Muscle layer of colon (tissue), 2 donors: Measurements from ENCODE around the gene NKD2.
"Not testable (repeated sequence)": the region's sequence is repeated elsewhere in the genome, so short reads cannot be mapped to it uniquely, and the experiment has no call there.

Source experiments
- H3K27ac ChIP-seq: one replicate; pipeline ENCODE4 v1.7.0; 2013; ENCODE audit warnings: low read depth, mild to moderate bottlenecking, low read length, moderate library complexity
- H3K27me3 ChIP-seq, 2 donors: one replicate each; pipeline ENCODE4 v1.7.0; 2013; ENCODE audit warnings: low read length in 2 of 2, mild to moderate bottlenecking in 2 of 2; ENCODE audit not compliant: insufficient read depth in 2 of 2, control insufficient read depth in 1 of 2
- H3K36me3 ChIP-seq: one replicate; pipeline ENCODE4 v1.7.0; 2013; ENCODE audit warnings: mild to moderate bottlenecking, low read length; ENCODE audit not compliant: insufficient read depth
- H3K4me1 ChIP-seq: one replicate; pipeline ENCODE4 v1.7.0; 2013; ENCODE audit warnings: mild to moderate bottlenecking, low read length; ENCODE audit not compliant: insufficient read depth
- H3K4me3 ChIP-seq, 2 donors: one replicate each; pipeline ENCODE4 v1.7.0; 2013; ENCODE audit warnings: low read length in 2 of 2, low read depth in 1 of 2, mild to moderate bottlenecking in 1 of 2, moderate library complexity in 1 of 2
- H3K9ac ChIP-seq: one replicate; pipeline ENCODE4 v1.7.0; 2013; ENCODE audit warnings: low read length
- H3K9me3 ChIP-seq: one replicate; pipeline ENCODE4 v1.7.0; 2013; ENCODE audit warnings: mild to moderate bottlenecking, low read length
- donor health status: abdominal sarcoma.
- donor health status: Adenocarcinoma of cecum.

Gene NKD2

DNA sequence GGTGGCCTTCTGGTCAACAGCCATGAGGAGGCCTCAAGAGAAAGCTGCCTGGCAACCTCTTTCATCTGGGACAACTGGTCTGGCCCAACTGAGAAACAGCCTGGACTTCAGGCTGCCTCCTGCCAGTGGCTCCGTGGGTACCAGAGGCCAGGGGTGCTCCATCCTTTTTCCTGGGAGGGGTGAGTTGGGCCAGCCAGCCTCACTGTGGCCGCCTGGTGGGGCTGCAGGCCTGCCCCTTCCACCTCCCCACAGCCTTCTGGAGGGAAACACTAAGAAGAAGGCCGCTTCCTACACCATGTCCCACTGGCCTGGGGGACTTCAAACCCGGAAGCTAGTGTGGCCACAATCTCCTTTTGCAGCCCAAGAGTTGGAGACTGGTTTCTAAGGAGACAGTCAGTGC, 13.8 kb upstream of the NKD2 start:
- Histone ChIP-seq H3K36me3 (no peaks in the 10 kb centered on the region), H3K9me3 (no peaks in the 10 kb centered on the region), H3K4me1 (peaks cover 16% of the 10 kb centered on the region), H3K4me3 (no peak overlapping the region), H3K9ac (no peak overlapping the region), H3K27me3 (no peaks in the 10 kb centered on the region), H3K27ac (no peak overlapping the region)

DNA sequence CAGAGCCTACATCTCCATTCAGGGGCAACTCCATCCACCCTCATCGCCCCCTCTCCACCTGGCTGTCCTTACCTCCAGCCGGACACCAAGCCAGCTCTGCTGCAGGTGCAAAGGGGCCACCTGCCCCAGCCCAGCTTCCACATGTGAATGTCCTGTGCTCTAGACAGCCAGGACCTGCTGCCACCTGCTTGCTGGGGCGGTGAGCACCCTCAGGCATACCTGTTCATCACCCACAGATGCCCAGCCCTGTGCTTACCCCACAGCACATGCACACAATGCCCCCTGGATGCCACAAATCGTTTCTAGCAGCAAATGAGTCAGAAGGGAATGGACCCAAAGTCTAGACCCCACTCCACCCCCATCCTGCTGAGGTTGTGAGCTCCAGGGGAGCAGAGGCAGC, 13.3 kb upstream of the NKD2 start:
- H3K4me1 ChIP-seq = peaks cover 16% of the 10 kb centered on the region
- no peak overlapping the region for H3K27ac ChIP-seq
- no peaks in the 10 kb centered on the region for H3K27me3 ChIP-seq
- no peak overlapping the region for H3K4me3 ChIP-seq
- no peaks in the 10 kb centered on the region for H3K9me3 ChIP-seq
- no peaks in the 10 kb centered on the region for H3K36me3 ChIP-seq
- H3K9ac ChIP-seq = no peak overlapping the region

DNA sequence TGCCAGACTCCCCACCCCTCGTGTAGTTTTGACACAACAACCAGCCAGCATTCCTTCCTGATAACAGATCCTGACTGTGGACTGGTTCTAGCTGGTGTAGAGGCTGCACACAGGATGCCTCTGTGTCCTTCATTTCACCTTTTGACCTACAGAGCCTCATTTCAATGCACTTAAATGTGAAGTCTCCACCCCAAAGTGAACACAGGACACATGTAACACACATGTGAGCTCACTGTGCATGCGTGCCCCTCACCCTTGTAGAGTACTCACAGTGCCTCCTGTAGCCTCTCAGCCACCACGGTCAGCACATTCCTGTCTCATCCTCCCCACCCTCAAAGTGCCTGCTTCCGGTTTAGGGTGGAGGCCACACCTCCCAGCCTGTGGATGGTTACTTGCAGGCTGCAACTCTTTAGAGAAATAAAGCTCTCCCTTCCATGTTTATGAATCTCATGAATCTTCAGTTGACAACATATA, 11.6 kb upstream of the NKD2 start:
- Histone ChIP-seq H3K9ac (no peak overlapping the region), H3K4me3 (no peak overlapping the region), H3K4me1 (peaks cover 11% of the 10 kb centered on the region), H3K27me3 (no peaks in the 10 kb centered on the region), H3K36me3 (no peaks in the 10 kb centered on the region), H3K9me3 (no peaks in the 10 kb centered on the region), H3K27ac (no peak overlapping the region)

DNA sequence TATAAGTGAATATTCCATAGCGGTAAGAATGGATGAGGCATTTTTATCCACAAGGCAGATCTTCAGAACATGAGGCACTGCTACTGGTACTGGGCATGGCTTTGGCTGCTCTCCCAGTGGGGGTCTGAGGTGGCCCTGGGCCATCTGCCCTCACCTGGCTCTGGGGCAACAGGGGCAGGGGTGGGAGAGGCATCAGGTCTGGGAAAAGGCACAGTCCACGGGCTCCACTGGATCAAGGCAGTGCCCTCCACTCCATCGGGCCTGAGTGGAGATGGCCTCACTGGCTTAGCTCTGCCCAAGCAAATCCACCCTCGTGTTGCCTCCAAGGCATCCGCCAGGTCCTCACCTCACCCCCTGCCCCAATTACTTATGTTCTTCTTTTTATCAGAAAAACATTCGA, 10.9 kb upstream of the NKD2 start:
- H3K9ac ChIP-seq = no peak overlapping the region

DNA sequence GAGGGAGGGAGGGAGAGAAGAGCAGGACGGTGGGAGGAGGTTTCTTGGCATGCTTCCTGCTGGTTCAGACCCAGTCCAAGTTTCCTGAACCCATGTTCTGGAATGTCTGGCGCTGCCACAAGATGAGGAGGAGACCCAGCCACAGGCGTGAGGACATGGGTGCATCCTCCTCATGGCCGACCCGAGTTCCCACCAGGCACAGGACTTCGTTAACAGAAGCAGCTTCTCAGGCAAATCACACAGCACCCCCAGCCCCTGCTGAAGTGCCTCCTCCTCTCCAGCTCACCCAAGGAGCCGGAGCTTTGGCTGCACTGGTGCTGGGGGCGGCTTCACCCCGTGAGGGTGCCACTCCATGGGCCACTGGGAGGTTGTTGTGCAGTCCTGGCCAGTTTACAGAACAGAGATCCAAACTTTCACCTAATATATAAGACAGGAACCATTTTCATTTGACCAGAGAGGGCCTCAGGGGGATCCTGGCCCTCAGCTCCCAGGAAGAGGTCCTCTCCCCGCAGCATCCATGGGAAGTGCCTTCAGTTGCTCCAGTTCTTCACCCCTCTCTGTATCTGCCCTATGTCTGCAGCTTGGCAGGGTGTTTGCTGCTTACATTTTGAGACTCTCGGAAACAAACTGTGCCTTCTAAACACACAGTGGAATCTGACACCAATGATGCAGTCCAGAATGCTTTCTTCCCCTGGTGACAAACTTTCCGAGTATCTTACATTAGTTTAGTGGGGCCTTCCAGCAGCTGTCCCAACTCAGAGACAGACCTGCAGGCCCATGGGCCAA, 10.2 kb upstream of the NKD2 start:
- Histone ChIP-seq H3K4me1 (peaks cover 11% of the 10 kb centered on the region), H3K4me3 (no peak overlapping the region), H3K9ac (no peak overlapping the region), H3K36me3 (no peaks in the 10 kb centered on the region), H3K9me3 (no peaks in the 10 kb centered on the region), H3K27ac (no peak overlapping the region), H3K27me3 (no peaks in the 10 kb centered on the region)

More for the DNA sequence above, 10.9 kb upstream of the NKD2 start:
- Histone ChIP-seq H3K4me3 (no peak overlapping the region), H3K36me3 (no peaks in the 10 kb centered on the region), H3K9me3 (no peaks in the 10 kb centered on the region), H3K27me3 (no peaks in the 10 kb centered on the region), H3K4me1 (peaks cover 11% of the 10 kb centered on the region), H3K27ac (no peak overlapping the region)

DNA sequence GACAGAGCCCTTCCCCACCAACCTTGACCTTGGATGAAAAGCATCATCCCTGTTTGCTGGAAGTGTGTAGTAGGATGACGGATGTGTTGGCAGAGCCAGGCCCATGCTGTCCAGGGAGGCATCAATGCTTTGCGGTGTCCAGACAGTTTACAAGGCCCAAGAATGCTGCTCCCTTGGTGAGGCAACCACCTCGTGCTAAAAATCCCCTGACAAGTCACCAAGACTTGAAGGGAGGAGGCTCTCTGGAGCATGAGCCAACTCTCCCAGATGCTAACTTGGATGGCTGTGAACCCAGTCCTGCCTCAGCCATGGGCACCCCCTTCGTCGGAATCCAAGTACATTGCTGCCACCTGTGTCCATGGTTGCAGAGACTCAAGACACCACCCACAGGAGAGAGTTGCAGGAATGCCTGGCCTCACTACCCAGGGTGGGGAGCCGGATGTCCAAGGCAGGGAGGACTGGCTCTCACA, 9.5 kb upstream of the NKD2 start:
- Histone ChIP-seq H3K9me3 (no peaks in the 10 kb centered on the region), H3K36me3 (no peaks in the 10 kb centered on the region), H3K9ac (no peak overlapping the region), H3K27me3 (no peaks in the 10 kb centered on the region), H3K27ac (no peak overlapping the region), H3K4me1 (peaks cover 7% of the 10 kb centered on the region), H3K4me3 (no peak overlapping the region)

DNA sequence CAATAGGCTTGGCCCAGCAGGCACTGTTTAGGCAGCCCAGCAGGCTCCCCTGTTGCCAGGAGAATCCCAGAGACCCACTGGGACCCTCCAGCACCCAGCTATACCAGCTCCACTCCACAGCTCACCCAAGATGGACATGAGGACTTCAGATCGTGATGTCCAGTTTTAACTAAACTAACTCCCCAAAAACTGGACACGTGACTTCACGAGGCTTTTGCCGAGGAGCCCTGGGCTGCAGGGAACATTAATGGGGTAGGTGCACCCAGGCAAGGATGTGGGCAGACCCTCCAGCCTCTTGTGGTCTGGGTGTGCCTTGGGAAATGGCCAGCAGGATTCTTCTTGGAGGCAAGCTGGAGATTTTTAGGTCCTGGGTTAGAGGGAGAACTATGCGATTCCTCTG, 8.9 kb upstream of the NKD2 start:
- Histone ChIP-seq H3K4me1 (peaks cover 7% of the 10 kb centered on the region), H3K27me3 (no peaks in the 10 kb centered on the region), H3K9ac (no peak overlapping the region), H3K4me3 (no peak overlapping the region), H3K36me3 (no peaks in the 10 kb centered on the region), H3K9me3 (no peaks in the 10 kb centered on the region), H3K27ac (no peak overlapping the region)

DNA sequence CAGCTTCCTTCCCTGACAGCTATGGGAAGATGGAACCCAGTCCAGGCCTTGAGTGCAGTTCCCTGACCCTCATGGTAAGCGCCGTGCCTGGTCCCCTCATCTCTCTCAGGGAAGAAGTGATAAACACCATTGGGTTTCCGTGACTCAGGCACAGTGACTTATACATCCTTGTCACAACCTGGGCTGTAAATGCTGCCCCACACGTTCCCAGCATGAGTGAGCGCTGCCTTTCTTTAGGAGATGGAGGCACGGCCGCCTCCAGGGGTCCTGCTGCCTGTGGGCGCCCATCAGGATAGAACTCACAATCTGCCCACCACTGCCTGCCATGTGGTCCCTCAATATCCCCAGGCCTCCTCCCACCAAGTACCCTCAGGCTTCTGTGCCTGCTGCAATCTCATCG, 8.3 kb upstream of the NKD2 start:
- Histone ChIP-seq H3K4me1 (peaks cover 7% of the 10 kb centered on the region), H3K27ac (no peak overlapping the region), H3K4me3 (no peak overlapping the region), H3K9ac (no peak overlapping the region), H3K27me3 (peaks cover 0 to 3% of the 10 kb centered on the region in 2 donors), H3K36me3 (no peaks in the 10 kb centered on the region), H3K9me3 (no peaks in the 10 kb centered on the region)

DNA sequence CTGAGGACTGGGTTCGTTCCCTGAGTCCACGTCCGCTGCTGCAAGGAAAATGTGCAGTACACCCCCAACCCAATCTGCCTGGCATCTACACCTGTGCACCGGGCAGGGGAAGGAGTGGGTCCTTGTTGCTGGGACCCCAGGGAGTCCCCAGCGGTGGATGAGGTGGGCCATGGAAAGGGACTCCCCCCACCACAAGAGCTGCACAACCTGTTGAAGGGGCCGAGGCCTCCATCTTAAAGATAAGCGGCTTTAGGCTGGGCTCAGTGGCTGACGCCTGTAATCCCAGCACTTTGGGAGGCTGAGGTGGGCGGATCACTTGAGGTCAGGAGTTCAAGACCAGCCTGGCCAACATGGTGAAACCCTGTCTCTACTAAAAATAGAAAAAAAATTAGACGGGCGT, 7.8 kb upstream of the NKD2 start:
- H3K9ac ChIP-seq, H3K4me3 ChIP-seq, H3K36me3 ChIP-seq, H3K9me3 ChIP-seq, H3K27ac ChIP-seq, H3K27me3 ChIP-seq, H3K4me1 ChIP-seq: not testable (repeated sequence)

DNA sequence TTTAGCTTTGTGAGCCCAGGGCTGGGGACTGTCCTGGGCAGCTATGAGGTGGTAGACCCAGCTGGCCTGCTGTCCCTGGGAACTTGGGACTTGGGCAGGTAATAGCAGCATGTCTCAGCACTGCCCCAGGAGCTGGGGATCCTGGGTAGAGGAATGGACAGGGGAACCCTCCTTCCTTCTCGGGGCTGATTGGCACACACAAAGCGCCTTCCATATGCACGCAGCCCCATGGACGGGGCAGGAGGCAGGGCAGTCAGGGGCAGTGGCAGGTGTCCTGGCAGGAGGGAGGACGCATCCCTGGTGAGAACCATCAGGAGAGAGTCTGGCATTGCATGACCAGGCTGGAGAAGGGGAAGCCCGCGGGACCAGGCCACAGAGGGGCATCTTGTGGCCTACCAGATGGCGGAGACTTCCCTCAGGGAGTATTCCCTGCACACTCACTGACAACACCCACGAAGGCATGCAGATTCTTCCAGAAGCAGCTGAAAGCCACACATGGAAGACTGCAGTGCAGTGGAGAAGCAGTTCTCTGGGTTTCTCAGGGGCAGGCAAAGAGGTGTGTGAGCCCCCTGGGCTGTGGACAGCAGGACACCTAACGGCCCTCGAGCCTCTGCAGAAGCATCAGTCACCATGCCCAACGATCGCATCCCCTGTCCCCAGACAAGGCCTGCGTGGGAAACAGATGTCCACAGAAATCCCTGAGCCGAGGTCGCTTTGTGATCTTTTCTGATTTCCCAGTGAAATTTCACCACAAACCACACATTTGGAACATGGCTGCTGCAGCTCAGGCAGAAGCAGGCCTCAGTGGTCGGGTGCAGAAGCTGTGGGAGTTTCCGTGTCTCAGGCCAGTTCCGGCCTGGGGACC, 7.0 kb upstream of the NKD2 start:
- H3K36me3 ChIP-seq = no peaks in the 10 kb centered on the region
- H3K9ac ChIP-seq = no peak overlapping the region
- no peak overlapping the region for H3K27ac ChIP-seq
- H3K4me3 ChIP-seq = no peak overlapping the region
- no peaks in the 10 kb centered on the region for H3K9me3 ChIP-seq
- H3K4me1 ChIP-seq = peaks cover 7% of the 10 kb centered on the region
- H3K27me3 ChIP-seq = peaks cover 0 to 6% of the 10 kb centered on the region in 2 donors

DNA sequence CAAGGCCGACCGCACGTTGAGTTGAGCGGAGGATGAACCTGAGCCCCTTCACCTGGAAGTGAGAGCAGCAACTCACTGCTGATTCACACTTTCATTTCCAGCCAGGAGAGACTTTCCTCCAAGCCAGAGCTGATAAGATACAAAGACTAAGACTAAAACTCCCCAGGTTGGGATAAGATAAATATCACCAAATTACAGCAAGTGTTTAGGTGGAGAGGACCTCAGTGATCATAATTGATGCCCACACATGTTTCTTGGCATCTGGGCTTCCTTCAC, 6.4 kb upstream of the NKD2 start:
- Histone ChIP-seq H3K27me3 (peaks cover 0 to 6% of the 10 kb centered on the region in 2 donors), H3K4me3 (no peak overlapping the region), H3K4me1 (peaks cover 7% of the 10 kb centered on the region), H3K27ac (no peak overlapping the region), H3K36me3 (no peaks in the 10 kb centered on the region), H3K9ac (no peak overlapping the region), H3K9me3 (no peaks in the 10 kb centered on the region)
